DND-41 (cell line): ENCODE measurements around the gene GPR137B.

Experiments used
- EZH2 ChIP-seq: IDR thresholded peaks from 3 replicates; pipeline ENCODE4 v1.6.1; 2012; ENCODE audit warnings: borderline replicate concordance, low read depth, mild to moderate bottlenecking, moderate library complexity, low read length, inconsistent platforms; ENCODE audit not compliant: severe bottlenecking
- TF ChIP-seq, protein P1 (sequence below): IDR thresholded peaks from 2 replicates; pipeline ENCODE4 v1.5.1; 2012; ENCODE audit warnings: borderline replicate concordance, low read length, moderate library complexity, mild to moderate bottlenecking; ENCODE audit not compliant: poor library complexity, severe bottlenecking; ENCODE audit errors: extremely low read depth

DNA sequence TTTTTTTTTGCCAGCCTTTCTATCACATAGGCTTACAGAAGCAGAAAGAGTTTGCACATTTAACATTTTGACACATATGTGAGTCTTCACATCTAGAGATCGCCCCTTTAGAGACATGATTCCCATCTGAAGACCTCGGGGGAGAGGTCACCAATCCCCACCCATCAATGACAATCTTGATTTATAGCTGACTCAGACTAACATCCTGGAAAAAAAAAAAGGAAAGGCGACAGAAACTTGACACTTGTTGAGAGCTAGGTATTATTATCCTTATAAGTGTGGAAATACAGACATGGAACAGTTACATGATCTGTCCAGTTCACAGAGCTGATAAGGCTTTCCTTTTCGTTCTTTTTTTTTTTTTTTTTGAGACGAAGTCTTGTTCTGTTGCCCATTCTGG lies 49.4 kb upstream of the GPR137B start:
- TF ChIP-seq, protein P1, sequence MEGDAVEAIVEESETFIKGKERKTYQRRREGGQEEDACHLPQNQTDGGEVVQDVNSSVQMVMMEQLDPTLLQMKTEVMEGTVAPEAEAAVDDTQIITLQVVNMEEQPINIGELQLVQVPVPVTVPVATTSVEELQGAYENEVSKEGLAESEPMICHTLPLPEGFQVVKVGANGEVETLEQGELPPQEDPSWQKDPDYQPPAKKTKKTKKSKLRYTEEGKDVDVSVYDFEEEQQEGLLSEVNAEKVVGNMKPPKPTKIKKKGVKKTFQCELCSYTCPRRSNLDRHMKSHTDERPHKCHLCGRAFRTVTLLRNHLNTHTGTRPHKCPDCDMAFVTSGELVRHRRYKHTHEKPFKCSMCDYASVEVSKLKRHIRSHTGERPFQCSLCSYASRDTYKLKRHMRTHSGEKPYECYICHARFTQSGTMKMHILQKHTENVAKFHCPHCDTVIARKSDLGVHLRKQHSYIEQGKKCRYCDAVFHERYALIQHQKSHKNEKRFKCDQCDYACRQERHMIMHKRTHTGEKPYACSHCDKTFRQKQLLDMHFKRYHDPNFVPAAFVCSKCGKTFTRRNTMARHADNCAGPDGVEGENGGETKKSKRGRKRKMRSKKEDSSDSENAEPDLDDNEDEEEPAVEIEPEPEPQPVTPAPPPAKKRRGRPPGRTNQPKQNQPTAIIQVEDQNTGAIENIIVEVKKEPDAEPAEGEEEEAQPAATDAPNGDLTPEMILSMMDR = no peak
- TF ChIP-seq EZH2 = no peak
